ENCODE results near the gene CARMIL1.

DNA sequence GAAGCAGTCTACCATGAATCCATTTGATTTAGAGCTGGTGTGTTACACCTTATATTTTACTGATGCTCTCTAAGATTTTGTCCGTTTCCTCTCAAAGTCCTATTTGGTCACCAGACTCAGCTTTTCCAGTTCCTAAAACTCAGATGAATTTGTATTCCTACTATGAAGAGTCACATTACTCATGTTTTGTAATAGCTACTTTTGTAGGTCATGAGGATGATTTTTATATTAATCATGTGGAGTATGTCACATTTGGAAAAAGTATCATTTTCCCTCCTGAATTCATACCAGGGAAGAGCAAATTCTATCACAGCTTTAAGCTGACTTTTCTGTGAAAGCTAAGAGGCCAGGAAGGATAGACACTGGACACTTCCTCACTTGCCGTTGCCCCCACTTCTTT is 232.2 kb downstream of the CARMIL1 start:
- TF ChIP-seq, protein P1, sequence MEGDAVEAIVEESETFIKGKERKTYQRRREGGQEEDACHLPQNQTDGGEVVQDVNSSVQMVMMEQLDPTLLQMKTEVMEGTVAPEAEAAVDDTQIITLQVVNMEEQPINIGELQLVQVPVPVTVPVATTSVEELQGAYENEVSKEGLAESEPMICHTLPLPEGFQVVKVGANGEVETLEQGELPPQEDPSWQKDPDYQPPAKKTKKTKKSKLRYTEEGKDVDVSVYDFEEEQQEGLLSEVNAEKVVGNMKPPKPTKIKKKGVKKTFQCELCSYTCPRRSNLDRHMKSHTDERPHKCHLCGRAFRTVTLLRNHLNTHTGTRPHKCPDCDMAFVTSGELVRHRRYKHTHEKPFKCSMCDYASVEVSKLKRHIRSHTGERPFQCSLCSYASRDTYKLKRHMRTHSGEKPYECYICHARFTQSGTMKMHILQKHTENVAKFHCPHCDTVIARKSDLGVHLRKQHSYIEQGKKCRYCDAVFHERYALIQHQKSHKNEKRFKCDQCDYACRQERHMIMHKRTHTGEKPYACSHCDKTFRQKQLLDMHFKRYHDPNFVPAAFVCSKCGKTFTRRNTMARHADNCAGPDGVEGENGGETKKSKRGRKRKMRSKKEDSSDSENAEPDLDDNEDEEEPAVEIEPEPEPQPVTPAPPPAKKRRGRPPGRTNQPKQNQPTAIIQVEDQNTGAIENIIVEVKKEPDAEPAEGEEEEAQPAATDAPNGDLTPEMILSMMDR (IDR thresholded peaks at IDR 0.05): no peak
- TF ChIP-seq POLR2AphosphoS5 (IDR thresholded peaks at IDR 0.05) (no peak), EP300 (IDR thresholded peaks at IDR 0.05) (no peak), POLR2A (IDR thresholded peaks at IDR 0.05) (no peak)

Data from suprapubic skin (tissue), 4 donors.